D721Med (cell line): ENCODE results near the gene RGCC.

ENCODE experiments used
- DNase-seq: peaks from one replicate; pipeline ENCODE4 v3.0.0; 2011; ENCODE audit warnings: low spot score; ENCODE audit not compliant: insufficient read length
- FAIRE-seq: peaks from 2 replicates; lab custom pipeline; 2011; peaks lifted over from hg19 to GRCh38; lab: Jason Lieb, UNC
- CTCF ChIP-seq: IDR thresholded peaks from 2 replicates; pipeline ENCODE4 v1.5.1; 2012; ENCODE audit warnings: mild to moderate bottlenecking, control low read depth; ENCODE audit not compliant: insufficient read depth; ENCODE audit errors: missing control alignments

Gene RGCC

GRCh38 chr13:41514853-41515395 is 57.6 kb downstream of the RGCC start:
- FAIRE-seq = no peak
- TF ChIP-seq CTCF = no peak
- no peak for DNase-seq

GRCh38 chr13:41515491-41516139 is 58.3 kb downstream of the RGCC start:
- no peak for TF ChIP-seq CTCF
- DNase-seq = no peak
- no peak for FAIRE-seq

- TF ChIP-seq CTCF = no peak
- FAIRE-seq (no peak), DNase-seq (no peak)
These were observed 58.8 kb downstream of the RGCC start for GRCh38 chr13:41516166-41516565.

- FAIRE-seq = no peak
- DNase-seq = no peak
- no peak for TF ChIP-seq CTCF
These were observed 59.4 kb downstream of the RGCC start for GRCh38 chr13:41516760-41517159.

- FAIRE-seq = no peak
- DNase-seq = no peak
- TF ChIP-seq CTCF = no peak
These were observed 62.8 kb downstream of the RGCC start for GRCh38 chr13:41520016-41520659.
